SK-N-SH (cell line): ENCODE measurements around the gene ABHD4. TPM values are rescaled to one million over a fixed set of nuclear protein-coding genes. Genes with fewer than 3 reads are reported as not detected.
"Not testable (repeated sequence)": the region's sequence is repeated elsewhere in the genome, so short reads cannot be mapped to it uniquely, and the experiment has no call there.

Source experiments
- CTCF ChIA-PET: fragments of 300-600, 350-600 bp; formaldehyde crosslinking; extraction: SDS; loops from one replicate; lab custom pipeline; 2021; lab: Yijun Ruan, JAX
- POLR2A ChIA-PET: fragments of 350-600 bp; sonication (Branson Sonifier 250); formaldehyde crosslinking; extraction: SDS; loops from one replicate; lab custom pipeline; 2020; ENCODE audit warnings: antibody characterized with exemption, inconsistent platforms; lab: Yijun Ruan, JAX
- DNase-seq: peaks from one replicate; pipeline ENCODE4 v3.0.0; 2012
- H2AFZ ChIP-seq: fragments of 200-600 bp; sonication (generic); 2 replicates; pipeline ENCODE4 v1.8.1; 2016; ENCODE audit warnings: antibody characterized with exemption, mild to moderate bottlenecking, low read depth
- H3F3A ChIP-seq: fragments of 200-600 bp; sonication (generic); replicated peaks from 2 replicates; pipeline ENCODE3; 2016; ENCODE audit warnings: antibody characterized with exemption, mild to moderate bottlenecking; ENCODE audit not compliant: insufficient read depth
- H3K27ac ChIP-seq, 2 experiments: fragments of 200-500 bp in 1 of 2; fragments of 200-600 bp in 1 of 2; sonication (Bioruptor generic) in 1 of 2; sonication (generic), shearing (Covaris generic) in 1 of 2; 2 replicates each; pipeline versions ENCODE4 v1.5.1 to v1.6.1; 2014 to 2016; ENCODE audit warnings: low read depth in 2 of 2, inconsistent platforms in 1 of 2, low read length in 1 of 2, mild to moderate bottlenecking in 1 of 2, mixed read lengths in 1 of 2
- H3K27me3 ChIP-seq: fragments of 200-600 bp; sonication (generic), shearing (Covaris generic); 2 replicates; pipeline ENCODE4 v1.6.1; 2016; ENCODE audit warnings: mixed run types; ENCODE audit not compliant: insufficient read depth
- H3K36me3 ChIP-seq, 2 experiments: fragments of 200-500 bp in 1 of 2; fragments of 200-600 bp in 1 of 2; sonication (Bioruptor generic) in 1 of 2; sonication (generic) in 1 of 2; replicated peaks in 1 of 2; 2 replicates each; pipeline versions ENCODE3 to v1.5.1; 2014 to 2016; ENCODE audit warnings: low read length in 1 of 2, mild to moderate bottlenecking in 1 of 2; ENCODE audit not compliant: insufficient read depth in 2 of 2, control insufficient read depth in 1 of 2
- H3K4me1 ChIP-seq, 2 experiments: fragments of 200-500 bp in 1 of 2; fragments of 200-600 bp in 1 of 2; sonication (Bioruptor generic) in 1 of 2; sonication (generic), shearing (Covaris generic) in 1 of 2; 2 replicates each; pipeline versions ENCODE4 v1.5.1 to v1.6.1; 2014 to 2016; ENCODE audit warnings: low read depth in 1 of 2, low read length in 1 of 2, mixed run types in 1 of 2; ENCODE audit not compliant: insufficient read depth in 2 of 2, control insufficient read depth in 1 of 2
- H3K4me2 ChIP-seq: fragments of 200-600 bp; sonication (generic), shearing (Covaris generic); 2 replicates; pipeline ENCODE4 v1.6.1; 2017; ENCODE audit warnings: mixed run types
- H3K4me3 ChIP-seq, 2 experiments: fragments of 200-500 bp in 1 of 2; fragments of 200-600 bp in 1 of 2; sonication (Bioruptor generic) in 1 of 2; sonication (generic), shearing (Covaris generic) in 1 of 2; 2 replicates each; pipeline versions ENCODE4 v1.5.1 to v1.8.1; 2014 to 2016; ENCODE audit warnings: low read depth in 2 of 2, inconsistent platforms in 1 of 2, low read length in 1 of 2, mild to moderate bottlenecking in 1 of 2, mixed read lengths in 1 of 2, moderate library complexity in 1 of 2
- H3K79me2 ChIP-seq: fragments of 200-600 bp; sonication (generic); 2 replicates; pipeline ENCODE4 v1.8.1; 2017; ENCODE audit warnings: mild to moderate bottlenecking; ENCODE audit not compliant: insufficient read depth
- H3K9ac ChIP-seq: fragments of 200-600 bp; sonication (generic); 2 replicates; pipeline ENCODE4 v1.6.1; 2017; ENCODE audit warnings: mixed run types
- H3K9me2 ChIP-seq: fragments of 200-600 bp; sonication (generic); 2 replicates; pipeline ENCODE4 v1.6.1; 2017; ENCODE audit warnings: mixed run types
- H3K9me3 ChIP-seq: fragments of 200-600 bp; sonication (generic); 2 replicates; pipeline ENCODE4 v1.6.1; 2017; ENCODE audit warnings: mixed run types, mild to moderate bottlenecking, moderate library complexity
- H4K20me1 ChIP-seq: fragments of 200-600 bp; sonication (generic); 2 replicates; pipeline ENCODE4 v1.6.1; 2017; ENCODE audit warnings: mild to moderate bottlenecking, mixed run types; ENCODE audit not compliant: insufficient read depth
- ELF1 ChIP-seq: IDR thresholded peaks from 2 replicates; pipeline ENCODE4 v1.4.0; 2012
- EP300 ChIP-seq, 2 experiments: IDR thresholded peaks; 2 replicates each; pipeline versions ENCODE4 v1.4.0 to v1.6.1; 2012; ENCODE audit warnings: borderline replicate concordance in 1 of 2, low read depth in 1 of 2, low read length in 1 of 2
- EZH2phosphoT487 ChIP-seq: fragments of 200-600 bp; sonication (generic); IDR thresholded peaks from 2 replicates; pipeline ENCODE4 v1.6.1; 2017; ENCODE audit warnings: low read depth, mixed run types, mild to moderate bottlenecking, antibody characterized with exemption, moderate library complexity, borderline replicate concordance
- FOSL2 ChIP-seq: IDR thresholded peaks from 2 replicates; pipeline ENCODE4 v1.4.0; 2012; ENCODE audit warnings: low read depth, mild to moderate bottlenecking, moderate library complexity, borderline replicate concordance
- FOXJ3 ChIP-seq: sonication (generic); formaldehyde crosslinking; IDR thresholded peaks from 2 replicates; pipeline ENCODE4 v1.5.1; 2020; ENCODE audit warnings: mild to moderate bottlenecking, missing genetic modification reagents
- FOXM1 ChIP-seq: IDR thresholded peaks from 2 replicates; pipeline ENCODE4 v1.4.0; 2012; ENCODE audit warnings: low read depth, mild to moderate bottlenecking
- GABPA ChIP-seq: IDR thresholded peaks from 2 replicates; pipeline ENCODE4 v1.4.0; 2012; ENCODE audit warnings: low read depth, mild to moderate bottlenecking
- GATA2 ChIP-seq: sonication (generic); formaldehyde crosslinking; IDR thresholded peaks from 2 replicates; pipeline ENCODE4 v1.5.0; 2020; ENCODE audit warnings: mild to moderate bottlenecking, missing genetic modification reagents
- IRF3 ChIP-seq: fragments of 150-350 bp; IDR thresholded peaks from 2 replicates; pipeline ENCODE4 v1.6.1; 2016; ENCODE audit warnings: mild to moderate bottlenecking, low read depth, low read length
- MEF2A ChIP-seq: IDR thresholded peaks from 2 replicates; pipeline ENCODE4 v1.4.0; 2012; ENCODE audit warnings: low read depth, borderline replicate concordance
- NFIC ChIP-seq: IDR thresholded peaks from 2 replicates; pipeline ENCODE4 v1.4.0; 2012; ENCODE audit warnings: borderline replicate concordance
- NRF1 ChIP-seq: IDR thresholded peaks from 2 replicates; pipeline ENCODE4 v1.6.1; 2012; ENCODE audit warnings: low read depth, mild to moderate bottlenecking, low read length
- POLR2AphosphoS5 ChIP-seq: IDR thresholded peaks from 2 replicates; pipeline ENCODE4 v1.6.1; 2012; ENCODE audit warnings: low read depth, low read length
- RAD21 ChIP-seq: IDR thresholded peaks from 2 replicates; pipeline ENCODE4 v1.6.1; 2012; ENCODE audit warnings: mild to moderate bottlenecking, low read length
- RXRA ChIP-seq: IDR thresholded peaks from 2 replicates; pipeline ENCODE4 v1.4.0; 2012; ENCODE audit warnings: low read depth, mild to moderate bottlenecking, borderline replicate concordance
- TCF12 ChIP-seq: IDR thresholded peaks from 2 replicates; pipeline ENCODE4 v1.4.0; 2012
- TEAD4 ChIP-seq: IDR thresholded peaks from 2 replicates; pipeline ENCODE4 v1.4.0; 2012; ENCODE audit warnings: mild to moderate bottlenecking, borderline replicate concordance; ENCODE audit not compliant: insufficient read depth
- YY1 ChIP-seq: IDR thresholded peaks from 2 replicates; pipeline ENCODE4 v1.4.0; 2012; ENCODE audit warnings: low read depth, mild to moderate bottlenecking
- WGBS: methylation state at CpG from one replicate; pipeline ENCODE4 v1.1.6; 2017; ENCODE audit warnings: low lambda C conversion rate; 5-methylcytosine and 5-hydroxymethylcytosine counted together
- polyA plus RNA-seq, 3 experiments: library from polyadenylated mRNA; depleted of rRNA; stranded (reverse); fragments of >200 nt; gene quantifications; 2 replicates each; pipeline ENCODE4 v1.2.3, GENCODE V29; 2012

Gene ABHD4
- polyA plus RNA-seq, 1 of the 3 experiments (the other 2 are of a cell fraction), result 15.0 TPM

- H3K9me2 ChIP-seq, result no peaks in the 10 kb centered on the region
- H3K4me2 ChIP-seq, result no peak overlapping the region
- peaks cover 41% of the 10 kb centered on the region for H3K79me2 ChIP-seq
- H3K27ac ChIP-seq, result no peak overlapping the region
- no peak for TF ChIP-seq TEAD4
- no peak for TF ChIP-seq YY1
- no peak for TF ChIP-seq FOSL2
- TF ChIP-seq FOXM1, result no peak
- no peak for TF ChIP-seq FOXJ3 (CRISPR knock-in tag)
- no peak for TF ChIP-seq NRF1
- TF ChIP-seq EZH2phosphoT487, result no peak
- no peak for TF ChIP-seq MEF2A
- no peak overlapping the region for H3K9ac ChIP-seq
- no peaks in the 10 kb centered on the region for H3K9me3 ChIP-seq
- no peak overlapping the region for H3K4me3 ChIP-seq
- no peak for DNase-seq
- H3F3A ChIP-seq, result no peaks in the 10 kb centered on the region
- CTCF ChIA-PET, result interaction anchor here (1.1 to 10.4 kb wide), 9 partner anchors 8 to 189 kb away, joined by 3 to 116 read pairs (median 3); partner anchors contain the start of gene DAD1
- POLR2A ChIA-PET, result no interaction called here
- peaks cover 0 to 4% of the 10 kb centered on the region in 2 experiments; a peak in 1 of 4 replicates for H3K4me1 ChIP-seq
- H3K27me3 ChIP-seq, result no peaks in the 10 kb centered on the region
- WGBS, result 100% methylated on average over 1 of the region's 1 CpG
- H3K36me3 ChIP-seq, result peaks cover 45 to 46% of the 10 kb centered on the region in 2 experiments
- H2AFZ ChIP-seq, result no peak overlapping the region
- H4K20me1 ChIP-seq, result peaks cover 5% of the 10 kb centered on the region; the same call in 1 of the 2 replicates
These were observed 33.6 kb upstream of the ABHD4 start for GRCh38 chr14:22564463-22564862.

- no peak for DNase-seq
- WGBS, result 97% methylated on average over 3 of the region's 3 CpGs
- Histone ChIP-seq H3K9me2 (no peaks in the 10 kb centered on the region), H2AFZ (no peak overlapping the region), H3K4me2 (no peak overlapping the region), H3K79me2 (peaks cover 51% of the 10 kb centered on the region), H4K20me1 (peaks cover 10% of the 10 kb centered on the region; the same call in 1 of the 2 replicates), H3K27ac (no peak overlapping the region), H3K9me3 (no peaks in the 10 kb centered on the region), H3K9ac (no peak overlapping the region), H3K27me3 (no peaks in the 10 kb centered on the region), H3K36me3 (peaks cover 47 to 54% of the 10 kb centered on the region in 2 experiments), H3K4me1 (peaks cover 0 to 7% of the 10 kb centered on the region in 2 experiments; a peak in 1 of 4 replicates), H3F3A (peaks cover 3% of the 10 kb centered on the region), H3K4me3 (no peak overlapping the region)
- TF ChIP-seq EP300 (IDR thresholded peaks at IDR 0.05; ENCODE audit: borderline replicate concordance in 1 of 2, low read depth in 1 of 2, low read length in 1 of 2) (no peak), GABPA (no peak), RXRA (no peak), NFIC (no peak), GATA2 (CRISPR knock-in tag) (no peak), FOSL2 (no peak), TCF12 (no peak), POLR2AphosphoS5 (no peak), ELF1 (no peak), IRF3 (no peak), FOXM1 (no peak), RAD21 (no peak)
- CTCF ChIA-PET, result interaction anchor here (1.0 to 10.4 kb wide), 11 partner anchors 12 to 421 kb away, joined by 3 to 116 read pairs (median 3); partner anchors contain the start of gene DAD1
- POLR2A ChIA-PET, result no interaction called here
These were observed 32.6 kb upstream of the ABHD4 start for GRCh38 chr14:22565391-22565945.

DNA sequence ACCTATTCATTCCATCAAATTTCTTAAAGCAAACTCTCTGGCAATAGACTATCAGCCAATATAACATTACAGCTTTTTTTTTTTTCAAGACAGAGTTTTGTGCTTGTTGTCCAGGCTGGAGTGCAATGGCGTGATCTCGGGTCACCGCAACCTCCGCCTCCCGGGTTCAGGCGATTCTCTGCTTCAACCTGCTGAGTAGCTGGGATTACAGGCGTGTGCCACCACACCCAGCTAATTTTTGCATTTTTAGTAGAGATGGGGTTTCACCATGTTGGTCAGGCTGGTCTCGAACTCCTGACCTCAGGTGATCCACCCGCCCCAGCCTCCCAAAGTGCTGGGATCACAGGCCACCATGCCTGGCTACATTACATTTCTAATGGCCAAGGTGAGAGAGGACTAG lies 31.8 kb upstream of the ABHD4 start:
- H3K9ac ChIP-seq, H3F3A ChIP-seq, H3K27me3 ChIP-seq, H3K4me3 ChIP-seq, H3K9me3 ChIP-seq, DNase-seq, POLR2A ChIA-PET, H3K4me1 ChIP-seq, H3K9me2 ChIP-seq, H2AFZ ChIP-seq, H3K27ac ChIP-seq, H3K4me2 ChIP-seq: not testable (repeated sequence)
- Histone ChIP-seq H3K36me3 (peaks cover 45 to 62% of the 10 kb centered on the region in 2 experiments), H4K20me1 (peaks cover 10% of the 10 kb centered on the region; the same call in 1 of the 2 replicates), H3K79me2 (peaks cover 51% of the 10 kb centered on the region)
- 95% methylated on average over 9 of the region's 9 CpGs for WGBS
- CTCF ChIA-PET, result interaction anchor here (1.3 to 10.4 kb wide), 5 partner anchors 13 to 420 kb away, joined by 3 to 116 read pairs (median 4); partner anchors contain the start of gene OR6J1
